HFFc6 (cell line): Measurements from ENCODE around the gene FHDC1. TPM values are rescaled to one million over a fixed set of nuclear protein-coding genes. Genes with fewer than 3 reads are reported as not detected.

ENCODE experiments used
- DNase-seq: peaks from one replicate; pipeline ENCODE4 v3.0.0-alpha.2; 2018
- H3K27ac Mint-ChIP-seq: 2 replicates; pipeline ENCODE4 v1.8.0; 2020; ENCODE audit warnings: mild to moderate bottlenecking, mixed read lengths
- H3K27me3 Mint-ChIP-seq: 2 replicates; pipeline ENCODE4 v1.8.0; 2021; ENCODE audit warnings: mild to moderate bottlenecking, moderate library complexity, mixed read lengths; ENCODE audit not compliant: insufficient read depth
- H3K36me3 Mint-ChIP-seq: 2 replicates; pipeline ENCODE4 v1.8.0; 2021; ENCODE audit warnings: low read depth, mixed read lengths
- H3K4me1 Mint-ChIP-seq: 2 replicates; pipeline ENCODE4 v1.8.0; 2020; ENCODE audit warnings: low read depth, mixed read lengths
- H3K4me3 Mint-ChIP-seq: 2 replicates; pipeline ENCODE4 v1.8.0; 2020; ENCODE audit warnings: mild to moderate bottlenecking, moderate library complexity, mixed read lengths
- H3K9me3 Mint-ChIP-seq: 2 replicates; pipeline ENCODE4 v1.8.0; 2020; ENCODE audit warnings: mild to moderate bottlenecking, mixed read lengths
- total RNA-seq, 6 experiments: library from RNA; stranded (reverse); fragmentation: NEBNext Ultra II Directional; extraction: Animal tissue kit (Norgen Biotek cat#: 25700); gene quantifications; 2 replicates in 1 of 6; 3 replicates in 5 of 6; pipeline ENCODE4 v1.2.3, GENCODE V29; 2021
- TF ChIP-seq, protein P1 (sequence below): fragments of 200-600 bp; sonication (generic); IDR thresholded peaks from 2 replicates; pipeline ENCODE4 v1.5.0; 2021; ENCODE audit warnings: antibody characterized with exemption, mild to moderate bottlenecking

FHDC1 gene
- total RNA-seq, 6 experiments from 2014 or later, result 0.19 to 0.66 (median 0.28) TPM

DNA sequence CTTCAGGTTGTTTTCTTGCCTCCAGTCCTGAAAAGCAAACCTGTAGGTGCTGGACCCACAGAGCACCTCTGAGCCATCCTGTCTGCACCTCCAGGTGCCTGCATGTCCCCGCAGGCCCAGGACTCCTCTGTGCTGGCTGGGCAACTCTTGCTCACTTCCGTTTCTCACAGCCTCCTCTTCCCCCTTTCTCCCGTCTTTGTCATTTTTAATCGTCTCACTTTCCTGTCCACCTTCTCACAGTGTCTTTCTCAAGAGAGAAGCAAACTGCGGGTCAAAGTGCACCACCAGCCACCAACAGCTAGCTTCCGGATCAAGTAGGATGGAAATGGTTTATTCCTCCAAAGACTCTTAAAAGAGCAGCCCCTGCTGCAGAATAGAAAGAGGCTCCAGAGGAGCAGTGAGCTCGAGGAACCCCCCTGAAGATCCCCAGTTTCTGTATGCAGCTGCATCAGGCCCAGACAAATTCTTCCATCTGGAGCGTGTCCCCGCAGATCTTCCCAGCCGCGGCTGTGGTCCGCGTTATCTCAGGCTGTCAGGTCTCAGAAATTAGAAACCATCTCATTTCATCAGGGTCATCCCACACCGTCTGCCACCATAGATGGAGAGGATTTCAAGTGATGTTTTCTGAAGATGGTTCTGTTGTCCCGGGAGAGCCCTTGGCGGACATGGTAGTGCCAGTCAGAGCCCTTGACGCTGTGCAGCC is 87.7 kb downstream of the FHDC1 start:
- peaks cover 33% of the 10 kb centered on the region for H3K27me3 Mint-ChIP-seq
- H3K4me3 Mint-ChIP-seq, result no peak overlapping the region
- peaks cover 5% of the 10 kb centered on the region; the same call in 1 of the 2 replicates for H3K9me3 Mint-ChIP-seq
- TF ChIP-seq, protein P1, sequence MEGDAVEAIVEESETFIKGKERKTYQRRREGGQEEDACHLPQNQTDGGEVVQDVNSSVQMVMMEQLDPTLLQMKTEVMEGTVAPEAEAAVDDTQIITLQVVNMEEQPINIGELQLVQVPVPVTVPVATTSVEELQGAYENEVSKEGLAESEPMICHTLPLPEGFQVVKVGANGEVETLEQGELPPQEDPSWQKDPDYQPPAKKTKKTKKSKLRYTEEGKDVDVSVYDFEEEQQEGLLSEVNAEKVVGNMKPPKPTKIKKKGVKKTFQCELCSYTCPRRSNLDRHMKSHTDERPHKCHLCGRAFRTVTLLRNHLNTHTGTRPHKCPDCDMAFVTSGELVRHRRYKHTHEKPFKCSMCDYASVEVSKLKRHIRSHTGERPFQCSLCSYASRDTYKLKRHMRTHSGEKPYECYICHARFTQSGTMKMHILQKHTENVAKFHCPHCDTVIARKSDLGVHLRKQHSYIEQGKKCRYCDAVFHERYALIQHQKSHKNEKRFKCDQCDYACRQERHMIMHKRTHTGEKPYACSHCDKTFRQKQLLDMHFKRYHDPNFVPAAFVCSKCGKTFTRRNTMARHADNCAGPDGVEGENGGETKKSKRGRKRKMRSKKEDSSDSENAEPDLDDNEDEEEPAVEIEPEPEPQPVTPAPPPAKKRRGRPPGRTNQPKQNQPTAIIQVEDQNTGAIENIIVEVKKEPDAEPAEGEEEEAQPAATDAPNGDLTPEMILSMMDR, result no peak
- peaks cover 5% of the 10 kb centered on the region for H3K4me1 Mint-ChIP-seq
- DNase-seq, result no peak
- H3K36me3 Mint-ChIP-seq, result no peaks in the 10 kb centered on the region
- no peak overlapping the region for H3K27ac Mint-ChIP-seq

DNA sequence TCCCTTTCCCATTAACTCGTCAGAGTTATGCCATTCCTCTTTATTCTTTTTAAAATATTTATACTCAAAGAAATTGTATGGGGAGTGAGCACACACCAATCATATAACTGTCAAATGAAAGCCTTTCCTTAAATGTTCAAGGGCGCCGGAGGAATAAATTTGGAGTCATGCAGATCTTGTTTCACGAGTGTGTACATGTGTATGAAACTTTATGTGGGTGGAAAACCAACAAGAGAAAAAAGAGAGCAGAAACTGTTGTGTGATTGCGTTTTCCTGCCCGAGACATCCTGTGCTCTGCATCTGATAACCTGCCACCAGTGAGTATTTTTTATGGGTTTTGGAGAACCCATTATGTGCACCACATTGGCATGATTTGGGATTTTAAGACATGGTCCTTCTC is 88.3 kb downstream of the FHDC1 start:
- Mint-ChIP-seq H3K9me3 (peaks cover 11% of the 10 kb centered on the region; the same call in 1 of the 2 replicates), H3K4me3 (no peak overlapping the region), H3K36me3 (no peaks in the 10 kb centered on the region; the same call in 1 of the 2 replicates), H3K27me3 (peaks cover 31% of the 10 kb centered on the region), H3K4me1 (peaks cover 5% of the 10 kb centered on the region), H3K27ac (no peak overlapping the region)
- TF ChIP-seq, protein P1, result no peak
- DNase-seq, result no peak

DNA sequence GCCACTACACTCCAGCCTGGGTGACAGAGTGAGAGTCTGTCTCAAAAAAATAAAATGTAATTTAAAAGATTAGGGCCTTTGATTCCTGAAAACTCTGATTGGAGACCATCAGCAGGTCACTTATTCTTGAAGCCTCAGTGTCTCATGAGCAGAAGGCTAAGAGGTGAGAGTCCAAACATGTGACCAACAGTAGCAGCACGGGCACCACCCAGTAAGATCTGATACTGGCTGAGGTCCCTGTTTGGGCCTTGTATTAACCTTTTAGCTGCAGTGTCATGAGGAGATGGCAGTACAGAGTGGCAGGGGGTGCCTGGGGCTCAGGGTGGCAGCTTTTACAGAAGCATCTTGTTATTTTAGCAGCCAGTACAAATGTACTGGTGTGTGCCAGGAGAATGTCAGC is 89.3 kb downstream of the FHDC1 start:
- Mint-ChIP-seq H3K4me3 (no peak overlapping the region), H3K36me3 (peaks cover 5% of the 10 kb centered on the region), H3K9me3 (peaks cover 20% of the 10 kb centered on the region), H3K27ac (no peak overlapping the region), H3K27me3 (peaks cover 34% of the 10 kb centered on the region), H3K4me1 (peaks cover 5% of the 10 kb centered on the region)
- DNase-seq, result no peak
- TF ChIP-seq, protein P1, result no peak

DNA sequence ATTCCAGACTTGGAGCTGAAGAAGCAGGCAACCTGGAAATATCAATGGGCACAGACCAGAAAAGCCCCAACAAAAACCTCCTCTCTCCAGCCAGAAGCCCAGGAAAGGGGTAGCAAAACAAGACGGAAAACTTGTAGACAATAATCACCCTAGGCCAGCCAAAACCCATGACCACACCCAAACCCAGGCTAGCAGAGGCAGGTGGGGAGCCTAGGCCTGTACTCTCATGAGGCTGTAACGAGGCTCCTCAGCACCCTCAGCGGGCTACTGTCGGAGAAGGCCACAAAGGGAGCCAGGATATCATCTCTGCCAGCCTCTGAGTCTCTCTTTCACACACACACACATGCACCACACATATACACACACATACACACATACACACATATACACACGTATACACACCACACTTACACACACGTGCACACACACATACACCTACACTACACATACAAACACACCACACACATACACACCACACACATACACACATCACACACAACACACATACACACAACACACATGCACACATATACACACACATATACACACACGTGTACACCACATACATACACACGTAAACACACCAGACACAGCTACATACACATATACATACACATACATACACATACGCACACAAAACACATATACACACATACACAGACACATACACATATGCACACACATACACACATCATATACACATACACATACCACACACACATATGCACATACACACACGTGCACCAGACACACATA is 90.6 kb downstream of the FHDC1 start:
- TF ChIP-seq, protein P1, result no peak
- H3K4me3 Mint-ChIP-seq, result no peak overlapping the region

DNA sequence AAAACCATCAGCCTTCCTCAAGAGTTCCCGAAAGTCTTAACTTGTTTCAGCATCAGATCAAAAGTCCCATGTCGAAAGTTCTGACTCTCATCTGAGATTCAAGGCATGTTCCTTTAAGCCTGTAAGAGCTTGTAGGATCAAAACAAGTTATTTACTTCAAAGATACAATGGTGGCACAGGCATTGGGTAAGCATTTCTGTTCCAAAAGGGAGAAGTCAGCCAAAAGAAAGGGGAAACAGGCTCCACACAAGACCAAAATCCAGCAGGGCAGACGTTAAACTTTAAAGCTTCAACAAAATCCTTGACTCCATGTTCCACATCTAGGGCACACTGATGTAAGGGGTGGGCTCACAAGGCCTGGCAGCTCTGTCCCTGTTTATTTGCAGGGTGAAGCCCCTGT is 91.7 kb downstream of the FHDC1 start:
- H3K36me3 Mint-ChIP-seq, result peaks cover 6% of the 10 kb centered on the region
- DNase-seq, result no peak
- H3K4me1 Mint-ChIP-seq, result peaks cover 5% of the 10 kb centered on the region
- TF ChIP-seq, protein P1, result no peak
- peaks cover 22% of the 10 kb centered on the region for H3K9me3 Mint-ChIP-seq
- peaks cover 34% of the 10 kb centered on the region for H3K27me3 Mint-ChIP-seq
- H3K27ac Mint-ChIP-seq, result no peak overlapping the region
- H3K4me3 Mint-ChIP-seq, result no peak overlapping the region

More for the DNA sequence above, 90.6 kb downstream of the FHDC1 start:
- H3K27me3 Mint-ChIP-seq, result peaks cover 32% of the 10 kb centered on the region
- H3K36me3 Mint-ChIP-seq, result peaks cover 6% of the 10 kb centered on the region
- no peak for DNase-seq
- H3K9me3 Mint-ChIP-seq, result peaks cover 22% of the 10 kb centered on the region
- no peak overlapping the region for H3K27ac Mint-ChIP-seq
- H3K4me1 Mint-ChIP-seq, result peaks cover 5% of the 10 kb centered on the region
